ENCODE data around the gene TRIM2. TPM values are rescaled to one million over a fixed set of nuclear protein-coding genes. Genes with fewer than 3 reads are reported as not detected.

The TRIM2 gene
- total and polyA plus RNA-seq, 11 donors, result 5.5 to 30.5 (median 18.5) TPM

DNA sequence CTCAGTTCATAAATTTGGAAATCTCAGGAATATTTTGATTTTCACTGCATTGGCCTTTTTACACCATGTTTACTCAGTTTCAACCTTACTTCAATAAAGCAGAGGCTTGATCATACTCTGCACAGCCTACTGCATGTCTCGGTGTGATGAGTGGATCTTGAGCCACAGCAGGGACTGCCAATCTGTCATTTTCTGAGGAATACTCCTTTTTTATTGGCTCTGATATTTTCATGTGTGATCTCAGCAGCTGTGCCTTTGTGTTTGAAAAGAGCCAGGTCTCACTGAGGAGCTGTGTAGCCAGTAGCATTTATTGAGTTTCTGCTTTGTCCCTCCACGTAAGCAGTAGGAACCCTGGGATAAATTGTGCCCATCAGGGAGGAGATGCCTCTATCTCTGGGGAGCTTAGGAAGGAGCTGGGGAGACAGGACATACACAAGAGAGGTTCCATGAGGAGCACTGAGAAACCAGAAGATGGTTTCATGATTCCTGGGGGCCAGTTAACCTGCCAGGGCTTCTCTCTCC, 18.9 kb upstream of the TRIM2 start:
- Histone ChIP-seq H3K36me3 (no peaks in the 10 kb centered on the region), H3K27ac (no peak overlapping the region), H3K4me3 (no peak overlapping the region), H3K27me3 (no peaks in the 10 kb centered on the region), H3K9me3 (no peaks in the 10 kb centered on the region), H3K4me1 (peaks cover 0 to 4% (median 0%) of the 10 kb centered on the region in 12 donors)
- no peak for TF ChIP-seq POLR2A (IDR thresholded peaks at IDR 0.05)
- TF ChIP-seq, protein P1, sequence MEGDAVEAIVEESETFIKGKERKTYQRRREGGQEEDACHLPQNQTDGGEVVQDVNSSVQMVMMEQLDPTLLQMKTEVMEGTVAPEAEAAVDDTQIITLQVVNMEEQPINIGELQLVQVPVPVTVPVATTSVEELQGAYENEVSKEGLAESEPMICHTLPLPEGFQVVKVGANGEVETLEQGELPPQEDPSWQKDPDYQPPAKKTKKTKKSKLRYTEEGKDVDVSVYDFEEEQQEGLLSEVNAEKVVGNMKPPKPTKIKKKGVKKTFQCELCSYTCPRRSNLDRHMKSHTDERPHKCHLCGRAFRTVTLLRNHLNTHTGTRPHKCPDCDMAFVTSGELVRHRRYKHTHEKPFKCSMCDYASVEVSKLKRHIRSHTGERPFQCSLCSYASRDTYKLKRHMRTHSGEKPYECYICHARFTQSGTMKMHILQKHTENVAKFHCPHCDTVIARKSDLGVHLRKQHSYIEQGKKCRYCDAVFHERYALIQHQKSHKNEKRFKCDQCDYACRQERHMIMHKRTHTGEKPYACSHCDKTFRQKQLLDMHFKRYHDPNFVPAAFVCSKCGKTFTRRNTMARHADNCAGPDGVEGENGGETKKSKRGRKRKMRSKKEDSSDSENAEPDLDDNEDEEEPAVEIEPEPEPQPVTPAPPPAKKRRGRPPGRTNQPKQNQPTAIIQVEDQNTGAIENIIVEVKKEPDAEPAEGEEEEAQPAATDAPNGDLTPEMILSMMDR (IDR thresholded peaks at IDR 0.05), result no peak
- ATAC-seq (no peak), DNase-seq (no peak)
- intact Hi-C loops (cut with DNase I), result no loop called here
- WGBS, 4 donors, result 67 to 92% (median 71%) methylated on average over 2 of the region's 2 CpGs

DNA sequence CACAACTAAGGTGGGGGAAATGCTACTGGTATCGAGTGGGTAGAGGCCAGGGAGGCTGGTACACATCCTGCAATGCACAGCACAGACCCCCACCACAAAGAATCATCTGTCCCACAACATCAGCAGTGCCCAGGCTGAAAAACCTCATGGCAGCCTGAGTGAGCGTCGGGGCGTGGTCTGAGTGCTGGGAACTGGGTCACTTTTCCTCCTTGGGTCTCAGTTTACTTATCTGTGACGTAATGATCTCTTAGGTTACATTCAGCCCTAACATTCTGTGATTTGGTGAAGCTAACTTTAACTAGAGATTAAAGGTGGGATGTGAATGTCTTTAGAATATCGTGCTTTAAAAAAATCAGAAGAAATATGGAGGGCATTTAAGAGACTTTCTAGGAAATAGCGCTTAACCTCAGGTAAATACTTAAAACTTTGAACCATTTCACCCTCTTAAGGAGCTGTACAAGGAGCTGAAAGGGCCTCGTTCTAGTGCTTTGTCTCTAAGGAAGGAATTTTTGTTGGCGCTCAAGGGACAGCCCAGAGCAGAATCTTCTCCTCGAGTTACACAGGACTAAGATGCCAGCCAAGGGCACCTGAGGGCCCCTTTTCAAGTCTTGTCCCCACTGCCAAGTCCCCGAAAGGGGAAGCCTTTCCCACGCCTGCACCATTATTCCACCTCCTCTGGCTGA, 18.1 kb upstream of the TRIM2 start:
- WGBS, 4 donors, result 88 to 93% (median 93%) methylated on average over 12 of the region's 12 CpGs
- intact Hi-C loops (cut with DNase I), result no loop called here
- TF ChIP-seq POLR2A (IDR thresholded peaks at IDR 0.05), result no peak
- TF ChIP-seq, protein P1 (IDR thresholded peaks at IDR 0.05), result no peak

DNA sequence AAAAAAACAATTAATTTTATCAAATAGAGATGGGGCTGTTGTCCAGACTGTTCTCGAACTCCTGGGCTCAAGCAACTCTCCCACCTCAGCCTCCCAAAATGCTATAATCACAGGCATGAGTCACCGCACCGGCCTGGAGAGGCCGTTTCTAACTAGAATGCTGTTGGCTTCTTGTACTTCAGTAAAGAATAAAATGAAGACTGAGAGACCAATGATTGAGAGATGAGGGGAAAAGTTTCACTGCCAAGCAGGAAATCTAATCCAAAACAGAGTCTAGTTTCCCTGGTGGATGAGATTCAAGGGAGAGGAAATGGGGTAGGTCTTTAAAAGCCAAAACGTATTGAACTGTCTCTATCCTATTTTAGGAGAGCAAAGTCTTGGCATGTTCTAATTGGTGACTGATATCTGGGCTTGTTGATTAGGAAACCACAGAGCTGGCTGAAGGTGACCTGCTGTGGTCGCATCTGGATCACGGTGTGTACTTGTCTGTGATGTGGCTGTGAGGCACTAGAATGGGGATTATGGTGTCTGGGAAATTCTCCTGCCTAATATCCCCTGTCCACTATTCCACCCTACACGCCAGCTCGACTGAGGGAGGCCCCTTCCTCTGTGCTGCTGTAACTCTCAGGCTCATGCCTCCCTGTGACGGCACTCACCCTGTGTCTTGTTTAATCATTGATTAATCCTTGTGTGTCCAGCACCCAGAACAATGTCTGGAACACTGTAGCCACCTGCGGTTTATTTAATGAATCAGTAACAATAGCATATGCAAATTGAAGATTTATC, 15.0 kb upstream of the TRIM2 start:
- no peaks in the 10 kb centered on the region for H3K36me3 ChIP-seq
- TF ChIP-seq POLR2A (IDR thresholded peaks at IDR 0.05), result no peak
- TF ChIP-seq, protein P1 (IDR thresholded peaks at IDR 0.05), result no peak
- peaks cover 0 to 4% (median 0%) of the 10 kb centered on the region in 12 donors for H3K4me1 ChIP-seq
- H3K9me3 ChIP-seq, result no peaks in the 10 kb centered on the region
- 52 to 70% (median 61%) methylated on average over 11 of the region's 11 CpGs for WGBS, 4 donors
- ATAC-seq (peak in 2 of 4 donors; percentile 20 to 32), DNase-seq (no peak)
- intact Hi-C loops (cut with DNase I), result no loop called here
- no peak overlapping the region for H3K4me3 ChIP-seq
- no peaks in the 10 kb centered on the region for H3K27me3 ChIP-seq
- H3K27ac ChIP-seq, result no peak overlapping the region

More for the DNA sequence above, 18.1 kb upstream of the TRIM2 start:
- DNase-seq, result no peak
- Histone ChIP-seq H3K4me1 (peaks cover 0 to 4% (median 0%) of the 10 kb centered on the region in 12 donors), H3K9me3 (no peaks in the 10 kb centered on the region), H3K36me3 (no peaks in the 10 kb centered on the region), H3K4me3 (no peak overlapping the region), H3K27ac (no peak overlapping the region), H3K27me3 (no peaks in the 10 kb centered on the region)
- ATAC-seq, result no peak

DNA sequence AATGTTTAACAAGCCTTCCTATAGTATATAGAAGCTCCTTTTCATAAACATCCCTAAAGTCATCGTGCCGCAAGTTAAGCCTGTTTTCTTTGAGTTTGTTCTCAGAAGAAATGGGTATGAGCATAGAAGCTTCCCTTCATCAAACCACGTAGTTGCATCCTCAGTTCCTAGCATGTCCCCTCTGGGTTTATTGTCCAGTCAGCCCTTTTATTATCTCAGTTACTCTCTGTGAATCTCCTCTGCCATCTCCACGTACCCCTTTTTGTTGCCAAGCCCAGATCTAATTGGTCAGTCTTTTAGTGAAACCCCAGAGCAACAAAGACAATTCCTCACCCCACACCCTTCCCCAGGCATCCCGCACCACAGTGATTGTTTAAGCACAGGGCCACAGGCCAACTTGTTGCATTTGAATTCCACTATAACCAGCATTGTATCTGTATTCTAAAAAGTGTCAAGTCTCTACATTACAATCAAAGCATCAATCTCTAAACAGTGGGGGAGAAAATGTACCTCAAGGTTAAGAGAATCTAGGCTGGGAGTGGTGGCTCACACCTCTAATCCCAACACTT, 12.4 kb upstream of the TRIM2 start:
- no peak overlapping the region for H3K4me3 ChIP-seq
- H3K4me1 ChIP-seq, result peaks cover 0 to 4% (median 0%) of the 10 kb centered on the region in 12 donors
- no peak for ATAC-seq
- TF ChIP-seq POLR2A (IDR thresholded peaks at IDR 0.05), result no peak
- TF ChIP-seq, protein P1 (IDR thresholded peaks at IDR 0.05), result no peak
- WGBS, 4 donors, result 87 to 92% (median 89%) methylated on average over 5 of the region's 5 CpGs
- DNase-seq, result no peak
- no peaks in the 10 kb centered on the region for H3K9me3 ChIP-seq
- no peaks in the 10 kb centered on the region for H3K27me3 ChIP-seq
- intact Hi-C loops (cut with DNase I), result no loop called here
- no peaks in the 10 kb centered on the region for H3K36me3 ChIP-seq
- no peak overlapping the region for H3K27ac ChIP-seq

Data from heart left ventricle (tissue), 16 donors.